Activated naive CD4-positive, alpha-beta T cell treated with anti-CD3 and anti-CD28 coated beads, Interleukin-2, amount 50 U/mL, for 16 hours (primary cell): ENCODE measurements around the gene PPP2R3C.
"Not testable (repeated sequence)": the region's sequence is repeated elsewhere in the genome, so short reads cannot be mapped to it uniquely, and the experiment has no call there.

Experiments used
- DNase-seq: peaks from one replicate; pipeline ENCODE4 v3.0.0-alpha.2; 2020

The PPP2R3C gene

DNA sequence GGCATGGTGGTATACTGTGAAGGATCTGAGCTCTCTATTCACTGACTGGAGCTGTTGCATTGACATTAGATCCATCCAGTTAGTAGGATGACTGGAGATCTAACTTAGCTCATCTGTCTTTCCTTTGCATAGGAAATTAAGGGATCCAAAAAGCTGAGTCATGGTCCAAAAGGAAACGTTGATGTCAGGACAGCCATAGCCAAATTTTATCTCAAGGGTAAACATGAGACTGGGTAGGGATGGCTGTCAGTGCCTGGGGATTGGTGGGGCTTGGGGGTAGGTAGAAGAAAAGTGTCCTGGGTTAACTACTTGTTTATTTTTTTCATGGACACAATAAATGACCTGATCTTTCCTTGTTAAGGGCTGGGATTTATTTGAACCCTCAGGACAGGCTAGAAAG, 71.1 kb downstream of the PPP2R3C start:
- DNase-seq = no peak

DNA sequence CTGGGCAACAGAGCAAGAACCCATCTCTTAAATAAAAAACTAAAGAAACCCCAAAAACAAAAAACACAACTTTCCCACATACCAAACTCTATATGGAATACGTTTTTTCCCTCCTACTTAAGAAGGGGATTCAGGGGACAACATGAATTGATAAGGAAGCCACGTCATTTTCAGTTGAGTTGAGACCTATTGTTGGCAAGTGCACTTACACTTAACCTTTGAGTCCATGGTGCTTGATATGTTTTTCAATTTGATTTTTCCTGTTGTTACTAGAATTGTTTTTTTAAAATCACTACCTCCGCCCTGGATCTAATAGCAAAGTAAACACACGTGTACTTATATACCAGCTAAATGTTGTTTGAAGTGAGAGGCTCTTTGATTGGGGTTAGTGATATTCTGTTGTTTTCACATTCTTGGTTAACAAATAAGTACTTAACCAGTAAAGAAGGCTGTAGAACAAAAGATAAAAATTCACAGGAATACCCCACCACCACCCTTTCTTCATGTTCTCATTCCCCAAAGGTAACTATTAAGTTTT, 73.7 kb downstream of the PPP2R3C start:
- no peak for DNase-seq

DNA sequence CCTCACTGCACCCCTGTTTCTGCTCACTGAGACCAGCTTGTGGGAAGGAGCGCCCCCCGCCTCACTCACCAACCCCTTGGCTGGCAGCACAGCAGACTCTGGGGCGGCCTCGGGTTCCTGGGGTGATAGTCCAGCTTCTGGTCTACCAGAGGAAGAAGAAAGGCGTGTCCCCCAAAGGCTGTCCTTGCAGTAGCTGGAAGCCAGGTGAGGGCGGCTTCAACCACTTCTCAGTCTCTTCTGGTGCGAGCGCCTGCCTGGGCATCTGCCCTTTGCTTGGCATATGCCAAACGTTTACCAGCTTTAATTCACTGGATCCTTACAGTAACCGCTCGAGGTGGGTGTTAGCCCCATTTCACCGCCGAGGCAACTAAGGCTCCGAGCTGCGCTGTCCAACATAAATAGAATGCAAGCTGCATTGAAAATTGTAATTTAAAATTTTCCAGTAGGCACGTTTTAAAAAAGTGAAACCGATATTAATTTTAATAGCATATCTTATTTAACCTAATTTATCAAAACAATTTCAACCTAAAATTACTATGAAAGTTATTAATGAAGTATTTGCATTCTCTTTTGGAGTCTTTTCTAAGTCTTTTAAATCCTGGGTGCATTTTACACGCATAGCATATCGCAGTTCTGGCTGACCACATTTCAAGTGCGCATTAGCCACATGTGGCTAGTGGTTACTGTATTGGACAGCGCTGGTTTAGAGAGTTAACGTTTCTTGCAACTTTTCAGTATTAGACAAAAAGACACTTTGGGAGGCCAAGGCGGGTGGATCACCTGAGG, 74.8 kb downstream of the PPP2R3C start:
- DNase-seq = no peak

DNA sequence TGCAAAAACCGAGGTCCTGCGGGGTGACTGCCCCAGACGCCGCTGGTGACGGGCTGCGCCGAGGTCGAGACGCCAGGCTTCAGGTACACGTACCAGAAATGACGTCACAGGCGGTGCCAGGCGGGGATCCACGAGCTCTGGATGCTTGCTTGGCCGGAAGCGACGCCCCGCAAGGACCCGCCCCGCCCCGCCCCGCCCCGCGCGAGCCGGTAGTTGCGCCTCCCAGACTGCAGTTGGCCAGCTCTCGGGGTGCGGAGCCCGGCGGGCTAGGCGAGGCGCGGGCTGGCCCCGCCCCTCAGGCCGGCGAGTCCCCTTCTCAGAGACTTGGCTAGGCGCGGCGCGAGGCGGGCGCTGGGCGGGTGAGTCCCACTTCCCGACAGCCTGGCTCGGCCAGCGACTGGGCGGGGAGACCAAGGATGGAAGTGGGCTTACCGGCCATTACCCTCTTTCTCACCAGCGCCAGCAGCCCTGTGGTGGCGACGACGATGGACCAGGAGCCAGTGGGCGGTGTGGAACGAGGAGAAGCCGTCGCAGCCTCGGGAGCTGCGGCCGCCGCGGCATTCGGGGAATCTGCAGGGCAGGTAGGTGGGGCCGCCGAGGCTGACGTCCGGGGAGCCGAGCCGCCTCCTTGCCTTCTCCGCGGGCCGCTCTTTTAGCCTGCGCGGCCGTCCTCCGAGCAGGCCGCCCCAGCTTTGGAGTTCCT, 75.6 kb downstream of the PPP2R3C start, which contains the start of gene FAM177A1:
Gene FAM177A1, plus strand, starts transcription at position 225 of the 703 bp plus-strand sequence. Its CDS starts 192 bp downstream, at position 417.
- DNase-seq = peak; percentile 97

DNA sequence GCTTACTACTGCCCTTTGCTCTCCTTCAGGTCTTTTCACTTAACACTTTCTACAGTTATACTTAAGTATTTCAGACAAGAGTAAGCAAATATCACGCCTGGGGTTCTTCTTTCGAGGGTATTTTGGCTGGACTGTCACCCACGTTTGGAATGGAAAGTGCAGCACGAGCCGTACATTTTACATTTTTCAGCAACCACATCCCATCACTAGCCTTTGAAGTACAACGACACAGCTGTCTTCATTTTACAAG, 76.1 kb downstream of the PPP2R3C start:
- no peak for DNase-seq

DNA sequence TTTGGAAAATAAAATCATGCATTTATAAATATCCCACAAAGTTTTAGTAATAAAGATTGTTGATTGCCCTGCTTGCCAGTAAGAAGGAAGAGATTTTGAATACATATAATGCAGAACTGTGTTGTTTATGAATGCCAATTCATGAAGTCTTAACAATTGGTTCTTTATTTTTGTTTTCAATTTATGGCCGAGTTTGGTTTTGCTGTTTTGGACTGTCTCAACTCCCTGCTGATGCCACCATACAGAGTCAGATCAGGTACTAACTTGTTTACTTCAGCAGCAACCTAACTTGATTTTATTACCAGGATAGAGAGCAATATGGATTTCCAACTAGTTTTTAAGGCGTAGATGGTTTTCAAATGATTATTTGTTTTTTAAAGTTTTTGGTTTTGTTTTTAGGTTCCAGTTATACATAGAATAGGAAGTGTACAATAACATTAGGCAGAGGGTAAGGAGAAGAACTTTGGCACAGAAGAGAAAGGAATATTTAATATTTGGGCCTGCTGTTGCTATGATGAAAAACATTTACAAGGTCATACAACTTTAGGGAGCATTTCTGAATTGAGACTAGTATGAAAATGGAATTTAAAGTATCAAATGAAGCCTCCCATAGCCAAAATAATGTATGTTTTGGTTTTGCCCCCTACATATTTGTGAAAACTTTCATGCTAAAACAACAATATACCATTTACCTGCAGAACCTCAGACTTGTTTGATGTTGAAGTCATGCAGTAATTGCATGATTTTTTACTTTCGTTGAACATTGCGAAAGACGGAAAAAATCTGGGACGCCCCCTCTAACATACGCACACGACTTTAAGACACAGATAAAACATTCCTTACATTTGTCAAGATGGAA, 76.6 kb downstream of the PPP2R3C start:
- no peak for DNase-seq

DNA sequence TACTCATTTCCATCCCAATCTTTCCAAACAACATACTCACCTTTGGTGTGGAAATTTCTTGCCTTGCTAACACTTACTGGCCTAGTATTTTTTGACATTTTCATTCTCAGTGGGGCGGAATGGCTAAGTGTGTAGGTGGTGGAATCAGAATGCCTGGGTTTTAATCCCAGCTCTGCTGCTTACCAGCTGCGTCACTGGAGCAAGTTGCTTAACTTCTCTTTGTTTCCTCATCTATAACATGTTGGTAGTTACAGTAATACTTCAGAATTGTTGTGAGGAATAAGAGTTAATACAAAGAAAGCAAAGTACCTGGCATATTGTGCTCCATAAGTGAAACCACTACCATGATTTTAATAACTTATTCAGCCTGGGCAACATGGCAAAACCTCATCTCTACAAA, 78.7 kb downstream of the PPP2R3C start:
- no peak for DNase-seq

DNA sequence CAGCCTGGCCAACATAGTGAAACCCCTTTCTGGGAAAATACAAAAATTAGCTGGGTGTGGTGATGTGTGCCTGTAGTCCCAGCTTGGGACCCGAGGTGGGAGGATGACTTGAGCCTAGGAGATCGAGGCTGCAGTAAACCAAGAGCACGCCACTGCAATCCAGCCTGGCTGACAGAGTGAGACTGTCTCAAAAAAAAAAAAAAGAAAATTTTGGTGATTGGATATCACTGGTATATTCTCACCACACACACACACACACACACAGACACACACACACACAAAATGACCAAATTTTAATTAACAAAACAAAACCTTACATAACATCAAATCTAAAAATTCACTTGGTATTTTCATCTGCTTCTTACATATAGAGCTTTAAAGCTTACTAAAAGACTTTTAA, 79.2 kb downstream of the PPP2R3C start:
- no peak for DNase-seq

DNA sequence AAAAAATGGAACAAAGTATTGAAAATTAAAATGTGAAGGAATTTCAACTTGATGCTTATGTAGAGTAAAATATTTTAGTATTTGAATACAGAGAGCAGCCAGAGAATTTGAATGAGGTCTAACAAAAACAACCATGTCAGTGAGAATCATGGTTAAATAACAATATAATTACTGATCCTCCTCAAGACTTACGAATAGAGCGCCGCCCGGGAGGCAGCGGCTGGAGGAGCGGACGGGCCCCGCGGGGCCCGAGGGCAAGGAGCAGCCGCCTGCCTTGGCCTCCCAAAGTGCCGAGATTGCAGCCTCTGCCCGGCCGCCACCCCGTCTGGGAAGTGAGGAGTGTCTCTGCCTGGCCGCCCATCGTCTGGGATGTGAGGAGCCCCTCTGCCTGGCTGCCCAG, 83.5 kb downstream of the PPP2R3C start:
- DNase-seq = not testable (repeated sequence)
